HEK293T (cell line): ENCODE measurements around the gene ADAMTS15.

Experiments used
- ARNT ChIP-seq: fragments of 450-650 bp; IDR thresholded peaks from 2 replicates; pipeline ENCODE4 v1.6.1; 2017; ENCODE audit warnings: mild to moderate bottlenecking
- BHLHE40 ChIP-seq: fragments of 450-650 bp; IDR thresholded peaks from 2 replicates; pipeline ENCODE4 v1.6.1; 2016; ENCODE audit warnings: mild to moderate bottlenecking, moderate library complexity, borderline replicate concordance
- CTBP1 ChIP-seq: fragments of 450-650 bp; IDR thresholded peaks from 2 replicates; pipeline ENCODE4 v1.6.1; 2016; ENCODE audit warnings: borderline replicate concordance
- FOXA1 ChIP-seq: fragments of 450-650 bp; IDR thresholded peaks from 2 replicates; pipeline ENCODE4 v1.6.1; 2016; ENCODE audit warnings: mild to moderate bottlenecking
- FOXM1 ChIP-seq: fragments of 450-650 bp; IDR thresholded peaks from 2 replicates; pipeline ENCODE4 v1.6.1; 2017; ENCODE audit warnings: mild to moderate bottlenecking, borderline replicate concordance
- HDGF ChIP-seq: fragments of 450-650 bp; IDR thresholded peaks from 2 replicates; pipeline ENCODE4 v1.6.1; 2017; ENCODE audit warnings: antibody characterized with exemption, borderline replicate concordance
- L3MBTL2 ChIP-seq: fragments of 450-650 bp; conservative IDR thresholded peaks from 2 replicates; pipeline ENCODE4 v1.6.1; 2016; ENCODE audit warnings: mild to moderate bottlenecking
- LEF1 ChIP-seq: fragments of 450-650 bp; IDR thresholded peaks from 2 replicates; pipeline ENCODE4 v1.6.1; 2017; ENCODE audit warnings: mild to moderate bottlenecking, borderline replicate concordance
- NFRKB ChIP-seq: fragments of 450-650 bp; IDR thresholded peaks from 2 replicates; pipeline ENCODE4 v1.6.1; 2016; ENCODE audit warnings: mild to moderate bottlenecking, moderate library complexity
- PKNOX1 ChIP-seq: fragments of 450-650 bp; IDR thresholded peaks from 2 replicates; pipeline ENCODE4 v1.6.1; 2016
- SP1 ChIP-seq: fragments of 450-650 bp; IDR thresholded peaks from 2 replicates; pipeline ENCODE4 v1.6.1; 2017
- SUZ12 ChIP-seq: fragments of 450-650 bp; IDR thresholded peaks from 2 replicates; pipeline ENCODE4 v1.6.1; 2016; ENCODE audit warnings: mild to moderate bottlenecking
- TARDBP ChIP-seq: fragments of 450-650 bp; IDR thresholded peaks from 2 replicates; pipeline ENCODE4 v1.6.1; 2016

- TF ChIP-seq SUZ12 (no peak), BHLHE40 (no peak), TARDBP (no peak), LEF1 (no peak), SP1 (no peak), HDGF (no peak), ARNT (no peak), FOXA1 (no peak), CTBP1 (no peak), NFRKB (no peak), PKNOX1 (no peak), L3MBTL2 (no peak), FOXM1 (no peak)
Observed at GRCh38 chr11:130510407-130511006, 62.1 kb downstream of the ADAMTS15 start.
